CD4-positive, alpha-beta T cell treated with Interleukin-12 subunit alpha and Interleukin-12 subunit beta, for 1 hour (primary cell): ENCODE measurements around the gene MGAT5.

Experiments used
- DNase-seq: peaks from one replicate; pipeline ENCODE4 v3.0.0-alpha.2; 2020

MGAT5 gene

GRCh38 chr2:134490559-134490958 is 236.7 kb downstream of the MGAT5 start:
- DNase-seq = no peak

- no peak for DNase-seq
Observed at GRCh38 chr2:134491022-134491421, 237.2 kb downstream of the MGAT5 start.

GRCh38 chr2:134491771-134492441 is 238.0 kb downstream of the MGAT5 start:
- no peak for DNase-seq

GRCh38 chr2:134493797-134494196 is 239.9 kb downstream of the MGAT5 start:
- no peak for DNase-seq

- no peak for DNase-seq
Observed at GRCh38 chr2:134498654-134499053, 244.8 kb downstream of the MGAT5 start.

- no peak for DNase-seq
Observed at GRCh38 chr2:134499307-134499926, 245.5 kb downstream of the MGAT5 start.

- DNase-seq = no peak
Observed at GRCh38 chr2:134500211-134500935, 246.5 kb downstream of the MGAT5 start.

- no peak for DNase-seq
Observed at GRCh38 chr2:134501476-134502091, 247.7 kb downstream of the MGAT5 start.

GRCh38 chr2:134502104-134502503 is 248.2 kb downstream of the MGAT5 start:
- DNase-seq = no peak
